OCI-LY7 (cell line): ENCODE measurements around the gene TGFB1.

ENCODE experiments used
- CTCF ChIP-seq: fragments of 200-600 bp; sonication (generic); conservative IDR thresholded peaks from 2 replicates; pipeline ENCODE4 v1.5.1; 2014; ENCODE audit warnings: mild to moderate bottlenecking, antibody characterized with exemption, low read length, moderate library complexity, mixed read lengths
- EZH2phosphoT487 ChIP-seq: fragments of 200-600 bp; sonication (generic); IDR thresholded peaks from 2 replicates; pipeline ENCODE4 v1.6.1; 2018; ENCODE audit warnings: low read depth, borderline replicate concordance, mild to moderate bottlenecking, mixed run types, antibody characterized with exemption, low read length, moderate library complexity, mixed read lengths

GRCh38 chr19:41327076-41327575 is 26.6 kb downstream of the TGFB1 start:
- TF ChIP-seq CTCF (no peak), EZH2phosphoT487 (no peak)
